HG02678 (cell line): ENCODE data around the gene BMPER.

Source experiments
- ATAC-seq: cut with Tn5 transposase; IDR thresholded peaks from one replicate; pipeline ENCODE4 v1.9.1; 2021; ENCODE audit warnings: mild to moderate bottlenecking, moderate library complexity; ENCODE audit not compliant: unreplicated experiment

Gene BMPER

GRCh38 chr7:33887266-33887975, 17.9 kb upstream of the BMPER start:
- no peak for ATAC-seq

DNA sequence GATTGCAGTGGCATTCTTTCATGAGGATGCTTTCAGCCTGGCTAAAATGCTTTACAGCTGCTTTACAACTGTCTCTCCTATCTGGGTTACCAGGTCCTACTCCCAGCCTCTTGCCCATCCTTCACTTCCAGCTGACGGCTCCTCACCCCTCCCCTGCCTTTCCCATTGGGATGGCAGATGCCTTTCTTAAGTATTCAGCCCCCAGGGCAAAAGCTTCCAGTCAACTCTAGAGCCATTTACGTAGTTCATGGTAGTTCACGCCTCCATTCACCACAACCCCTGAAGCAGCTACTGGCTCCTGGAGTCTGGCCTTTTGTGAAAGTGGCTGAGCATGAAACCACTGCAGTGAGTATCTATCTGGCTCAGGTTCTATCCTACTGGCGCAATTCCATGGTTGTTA, 17.2 kb upstream of the BMPER start:
- no peak for ATAC-seq

- ATAC-seq: no peak
These were observed 12.4 kb upstream of the BMPER start for GRCh38 chr7:33892945-33893344.

GRCh38 chr7:33893377-33893776, 12.0 kb upstream of the BMPER start:
- ATAC-seq: no peak

GRCh38 chr7:33895025-33895804, 10.1 kb upstream of the BMPER start:
- ATAC-seq: peak; percentile 99

GRCh38 chr7:33900501-33900900, 4.8 kb upstream of the BMPER start:
- no peak for ATAC-seq

GRCh38 chr7:33901199-33901598, 4.1 kb upstream of the BMPER start:
- no peak for ATAC-seq

DNA sequence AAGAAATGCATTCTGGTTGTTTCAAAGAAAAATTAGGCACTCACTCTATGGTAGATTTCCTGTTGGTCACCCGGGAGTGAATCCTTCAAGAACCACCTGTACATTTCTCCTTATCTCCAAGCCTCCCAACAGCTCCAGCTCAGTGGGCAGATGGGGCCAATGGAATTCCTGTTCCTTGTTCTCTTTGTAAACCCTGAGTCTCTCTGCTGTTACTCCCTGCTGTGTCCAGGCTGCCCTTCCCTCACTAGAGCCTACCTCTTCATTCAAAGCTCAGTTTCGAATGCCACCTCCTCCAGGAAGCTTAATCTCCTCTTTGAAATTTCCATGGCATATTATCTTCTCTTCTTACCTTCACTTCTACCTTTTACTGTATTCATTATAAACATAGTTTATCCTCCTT, 3.5 kb upstream of the BMPER start:
- no peak for ATAC-seq

GRCh38 chr7:33902746-33903145, 2.6 kb upstream of the BMPER start:
- ATAC-seq: no peak

DNA sequence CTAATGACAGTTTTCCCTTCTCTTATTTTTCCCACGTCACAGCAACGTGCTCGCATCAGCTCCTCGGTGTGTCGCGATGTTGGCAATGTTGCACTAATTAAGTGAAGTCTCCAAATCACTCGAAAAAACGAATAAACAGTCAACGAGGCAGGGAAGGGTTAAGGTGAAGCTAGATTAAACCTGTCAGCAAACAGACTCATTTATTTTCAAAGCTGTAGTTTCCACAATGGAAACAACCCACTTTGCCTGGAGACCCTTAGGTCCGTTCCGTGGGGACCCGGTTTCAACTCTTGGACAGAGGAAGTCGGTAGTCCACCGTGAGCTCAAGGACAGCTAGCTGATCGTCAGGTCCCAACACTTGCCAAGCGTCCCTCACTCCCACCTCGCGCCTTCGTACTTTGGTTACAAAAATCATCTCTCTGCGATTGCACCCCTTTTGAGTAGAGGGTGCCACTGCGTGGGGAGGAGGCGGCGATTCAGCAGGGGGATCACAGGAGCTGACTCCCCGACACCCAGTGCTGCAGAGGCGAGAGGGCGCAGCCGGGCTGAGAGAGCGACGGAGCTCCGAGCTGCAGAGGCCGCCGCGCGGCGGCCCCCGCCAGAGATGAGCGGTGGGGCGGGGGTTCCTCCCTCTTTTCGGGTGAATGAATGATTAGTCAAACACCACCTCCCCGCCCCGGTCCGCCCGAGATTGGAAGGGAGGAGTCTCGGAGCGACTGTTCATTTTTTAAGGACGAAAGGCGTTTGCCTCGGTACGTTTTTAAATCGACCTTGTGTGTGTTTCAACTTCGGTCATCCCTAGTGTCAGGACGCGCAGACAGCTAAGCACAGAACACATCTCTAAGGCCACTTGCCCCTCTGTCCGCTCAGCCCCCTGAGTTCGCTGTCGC, 1.3 kb upstream of the BMPER start:
- no peak for ATAC-seq

- no peak for ATAC-seq
These were observed 504 bp upstream of the BMPER start for GRCh38 chr7:33904681-33905388.

GRCh38 chr7:33906697-33907096, 1.4 kb downstream of the BMPER start:
- no peak for ATAC-seq

- no peak for ATAC-seq
These were observed 2.3 kb downstream of the BMPER start for GRCh38 chr7:33907625-33908024.

GRCh38 chr7:33909318-33909717, 4.0 kb downstream of the BMPER start:
- ATAC-seq: no peak

- no peak for ATAC-seq
These were observed 4.4 kb downstream of the BMPER start for GRCh38 chr7:33909755-33910154.

DNA sequence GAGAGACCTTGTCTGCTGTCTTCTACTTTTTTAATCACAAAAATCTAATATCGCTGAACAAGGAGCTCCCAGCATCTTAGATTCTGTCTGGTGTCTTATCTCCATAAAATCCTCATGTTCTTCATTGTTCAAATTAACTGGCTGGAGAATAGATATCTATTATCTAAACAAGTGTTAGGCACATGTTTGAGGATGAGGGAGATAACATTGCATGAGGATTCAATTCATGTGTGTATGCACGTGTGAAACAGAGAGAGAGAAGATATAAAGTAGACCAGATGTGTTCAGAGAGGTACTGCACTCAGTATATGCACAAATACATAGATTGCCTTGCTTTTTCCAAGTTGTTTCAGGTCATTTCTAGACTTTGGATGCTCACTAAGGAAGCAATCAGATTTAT, 5.4 kb downstream of the BMPER start:
- no peak for ATAC-seq

- no peak for ATAC-seq
These were observed 11.2 kb downstream of the BMPER start for GRCh38 chr7:33916357-33917081.

DNA sequence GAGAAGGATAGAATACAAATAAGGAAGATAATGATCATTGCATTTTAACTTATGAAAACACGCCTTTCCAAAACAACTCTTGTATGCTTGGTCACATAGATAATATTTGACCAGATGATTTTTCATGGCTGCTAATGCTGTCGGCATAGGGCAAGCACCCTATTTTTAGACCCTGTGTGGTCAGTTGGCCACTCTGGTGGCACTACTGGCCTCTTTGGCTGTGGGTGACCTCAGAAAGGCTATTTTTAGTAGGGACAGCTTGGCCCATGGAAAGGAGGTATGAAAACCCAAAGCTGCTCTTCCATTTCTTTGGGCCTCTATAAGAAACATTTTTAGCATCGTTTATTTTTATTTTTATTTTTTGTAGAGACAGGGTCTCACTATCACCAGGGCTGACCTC, 12.3 kb downstream of the BMPER start:
- no peak for ATAC-seq

DNA sequence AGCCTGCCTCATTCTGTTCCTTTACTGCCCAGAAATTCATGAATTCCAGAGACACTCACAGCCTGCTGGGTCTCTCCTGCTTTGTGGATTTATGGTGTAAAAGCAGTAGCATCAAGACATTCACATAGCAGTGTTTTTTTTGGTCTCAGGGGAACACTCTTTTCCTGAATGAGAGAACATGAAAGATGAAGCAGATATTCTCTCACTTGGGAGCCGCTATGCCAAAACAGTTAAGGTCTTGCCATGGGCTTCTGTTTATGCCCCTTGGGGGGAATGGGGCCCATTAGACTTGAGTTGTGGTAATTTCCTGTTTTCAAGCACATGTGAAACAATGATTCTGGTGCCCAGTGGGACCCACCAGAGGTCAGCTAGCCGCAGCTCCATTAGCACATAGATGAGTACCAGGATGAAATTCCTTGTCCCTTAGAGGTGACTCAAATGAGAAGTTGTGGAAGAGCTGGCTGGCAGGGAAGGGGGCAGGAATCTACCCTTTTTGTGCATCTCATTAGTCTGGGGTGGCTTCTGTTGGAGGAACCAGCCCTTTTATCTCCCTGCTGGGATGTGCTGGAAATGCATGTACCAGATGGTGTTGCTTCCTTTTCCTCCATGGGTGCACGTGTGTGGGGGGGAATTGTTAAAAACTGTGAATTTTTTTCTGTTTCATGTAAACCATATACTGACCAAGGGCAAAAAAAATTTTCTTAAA, 13.3 kb downstream of the BMPER start:
- ATAC-seq: no peak

DNA sequence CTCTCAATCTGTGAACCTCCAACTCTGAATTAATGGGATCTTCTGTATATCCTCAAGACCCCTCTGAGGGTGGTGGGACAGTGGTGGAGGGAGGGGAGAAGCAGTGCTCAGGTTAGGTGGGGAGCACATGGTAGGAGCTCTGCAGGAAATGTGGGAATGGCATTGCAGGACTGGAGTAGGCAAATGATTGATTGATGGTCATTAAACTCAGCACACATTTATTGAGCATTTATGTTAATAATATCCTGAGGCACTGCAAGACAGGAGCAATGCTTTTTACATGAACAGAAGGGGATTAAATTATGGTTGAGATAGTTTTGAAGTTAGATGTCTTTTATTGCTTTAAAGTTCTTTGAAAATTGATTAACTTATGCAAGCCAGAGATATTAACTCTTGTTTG, 14.1 kb downstream of the BMPER start:
- ATAC-seq: no peak
